Stimulated activated CD4-positive, alpha-beta T cell treated with anti-CD3 and anti-CD28 coated beads, Interleukin-2, amount 100 ng/mL, for 24 hours (primary cell): ENCODE measurements around the gene GABARAPL1.
A peak's percentile ranks its signal among the peaks of the same experiment; 100 is the strongest.
"Not testable (repeated sequence)": the region's sequence is repeated elsewhere in the genome, so short reads cannot be mapped to it uniquely, and the experiment has no call there.

Source experiments
- DNase-seq, 2 donors: peaks; one replicate each; pipeline ENCODE4 v3.0.0-alpha.2; 2020

GABARAPL1 gene

GRCh38 chr12:10204495-10204894 is 8.2 kb upstream of the GABARAPL1 start:
- not testable (repeated sequence) for DNase-seq

- DNase-seq, result no peak
Measured at GRCh38 chr12:10205220-10205807, 7.4 kb upstream of the GABARAPL1 start.

GRCh38 chr12:10207136-10207535 is 5.5 kb upstream of the GABARAPL1 start:
- DNase-seq, result no peak

GRCh38 chr12:10210225-10210624 is 2.5 kb upstream of the GABARAPL1 start:
- DNase-seq, result no peak

- no peak for DNase-seq
Measured at GRCh38 chr12:10211101-10211939, 1.4 kb upstream of the GABARAPL1 start.

- DNase-seq, result peak; percentile 86
Measured at GRCh38 chr12:10211940-10212738, 538 bp upstream of the GABARAPL1 start.

GRCh38 chr12:10213168-10214135 is 775 bp downstream of the GABARAPL1 start:
- DNase-seq, result peak; percentile 70 to 81

GRCh38 chr12:10214136-10214894 is 1.6 kb downstream of the GABARAPL1 start:
- DNase-seq, result no peak

GRCh38 chr12:10214895-10215267 is 2.2 kb downstream of the GABARAPL1 start:
- DNase-seq, result no peak

- DNase-seq, result no peak
Measured at GRCh38 chr12:10215436-10215835, 2.8 kb downstream of the GABARAPL1 start.

- not testable (repeated sequence) for DNase-seq
Measured at GRCh38 chr12:10215946-10216345, 3.3 kb downstream of the GABARAPL1 start.

- DNase-seq, result no peak
Measured at GRCh38 chr12:10218021-10218420, 5.3 kb downstream of the GABARAPL1 start.

- no peak for DNase-seq
Measured at GRCh38 chr12:10220398-10221077, 7.9 kb downstream of the GABARAPL1 start.

- DNase-seq, result no peak
Measured at GRCh38 chr12:10221846-10222245, 9.2 kb downstream of the GABARAPL1 start.

GRCh38 chr12:10223208-10223607 is 10.5 kb downstream of the GABARAPL1 start:
- DNase-seq, result no peak

GRCh38 chr12:10225426-10225825 is 12.7 kb downstream of the GABARAPL1 start:
- not testable (repeated sequence) for DNase-seq

- no peak for DNase-seq
Measured at GRCh38 chr12:10226086-10226485, 13.4 kb downstream of the GABARAPL1 start.

GRCh38 chr12:10226731-10227130 is 14.1 kb downstream of the GABARAPL1 start:
- no peak for DNase-seq

GRCh38 chr12:10227648-10228047 is 15.0 kb downstream of the GABARAPL1 start:
- DNase-seq, result no peak

GRCh38 chr12:10234562-10234961 is 21.9 kb downstream of the GABARAPL1 start:
- DNase-seq, result no peak
